T-helper 2 cell treated with Interferon-gamma antibody and Interleukin-4, amounts not matched to agents 100 ng/mL and 5 ng/mL, for 36 hours (primary cell): ENCODE results near the gene ABCG1. TPM values are rescaled to one million over a fixed set of nuclear protein-coding genes. Genes with fewer than 3 reads are reported as not detected.

Experiments used
- intact Hi-C: fragments of 100-400 bp; cut with micrococcal nuclease; formaldehyde crosslinking; loops from one replicate; pipeline ENCODE4 v1.15.1; 2023
- total RNA-seq: library from RNA; stranded (reverse); gene quantifications from 2 replicates; pipeline ENCODE4 v1.2.3, GENCODE V29; 2022

The ABCG1 gene
- total RNA-seq, 1 donor from 2014 or later, result 11.3 TPM

GRCh38 chr21:42341776-42342542 lies 123.0 kb downstream of the ABCG1 start:
- intact Hi-C loops, result no loop called here

GRCh38 chr21:42343101-42343500 lies 124.2 kb downstream of the ABCG1 start:
- intact Hi-C loops, result no loop called here

DNA sequence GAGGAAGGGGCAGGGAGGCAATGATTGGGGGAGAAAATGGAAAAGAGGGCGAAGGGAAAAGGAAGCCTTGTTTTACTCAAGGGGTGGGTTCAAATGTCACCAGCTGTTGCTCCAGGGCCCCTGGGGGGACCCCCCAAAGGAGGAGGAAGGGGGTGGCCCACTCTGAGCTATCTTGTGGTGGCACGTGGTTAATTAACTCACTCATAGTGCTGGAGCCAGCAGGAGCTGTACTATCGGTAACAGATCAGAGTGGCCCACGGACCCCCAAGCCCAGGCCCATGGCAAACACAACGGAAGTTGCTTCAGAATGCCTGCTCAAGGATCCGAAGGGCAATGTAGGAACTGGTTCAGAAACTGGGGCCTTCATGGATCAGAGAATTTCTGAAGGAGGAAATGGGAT lies 124.6 kb downstream of the ABCG1 start:
- intact Hi-C loops, result no loop called here

- intact Hi-C loops, result no loop called here
Observed at GRCh38 chr21:42343963-42344510, 125.1 kb downstream of the ABCG1 start.

DNA sequence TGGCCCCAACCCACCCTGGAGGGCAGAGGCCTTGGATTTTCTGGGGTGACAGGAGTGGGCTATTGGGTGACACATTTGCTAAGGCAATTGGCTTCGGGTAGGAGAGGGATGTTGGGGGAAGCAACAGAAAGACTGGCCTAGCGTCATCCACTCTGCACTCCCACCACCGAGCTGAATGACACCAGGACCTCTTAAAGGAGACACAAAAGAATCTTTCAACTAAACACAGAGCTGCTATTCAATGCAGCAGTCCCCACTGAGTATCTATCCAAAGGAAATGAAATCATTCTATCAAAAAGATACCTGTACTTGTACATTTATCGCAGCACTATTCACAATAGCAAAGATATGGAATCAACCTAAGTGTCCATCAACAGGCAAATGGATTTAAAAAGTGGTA lies 125.7 kb downstream of the ABCG1 start:
- intact Hi-C loops, result no loop called here

- intact Hi-C loops, result no loop called here
Observed at GRCh38 chr21:42346441-42346840, 127.5 kb downstream of the ABCG1 start.

Other genes starting within 250 kb of the ABCG1 start
- gene ZBTB21, start 208.8 kb upstream of the ABCG1 start, total RNA-seq, result 16.3 and 19.2 TPM in 2 replicates
- 0.09 TPM in 2 replicates for gene UMODL1, start 147.8 kb upstream of the ABCG1 start, total RNA-seq
- not detected in 2 replicates for gene TFF3, start 96.3 kb downstream of the ABCG1 start, total RNA-seq
- gene TFF2, start 131.9 kb downstream of the ABCG1 start, total RNA-seq, result not detected in 2 replicates
- not detected in 2 replicates for gene TFF1, start 147.4 kb downstream of the ABCG1 start, total RNA-seq
- gene TMPRSS3, start 176.9 kb downstream of the ABCG1 start, total RNA-seq, result 3.9 and 5.3 TPM in 2 replicates
- 84.2 and 93.0 TPM in 2 replicates for gene UBASH3A, start 184.8 kb downstream of the ABCG1 start, total RNA-seq